ENCODE measurements around the gene DIPK1B. TPM values are rescaled to one million over a fixed set of nuclear protein-coding genes. Genes with fewer than 3 reads are reported as not detected.
A peak's percentile ranks its signal among the peaks of the same experiment; 100 is the strongest.

Gene DIPK1B
- total RNA-seq, 1 donor, result 0.45 TPM

GRCh38 chr9:136729144-136729543 is 16.8 kb downstream of the DIPK1B start:
- DNase-seq (ENCODE audit: low read depth), result no peak
- peak overlapping the region; percentile 98 for H3K4me3 ChIP-seq (ENCODE audit: low read depth, low read length)
- TF ChIP-seq CTCF (IDR thresholded peaks at IDR 0.05; ENCODE audit: insufficient read depth, low read length), result no peak

- H3K4me3 ChIP-seq (ENCODE audit: low read depth, low read length), result no peak overlapping the region
- DNase-seq (ENCODE audit: low read depth), result no peak
- no peak for TF ChIP-seq CTCF (IDR thresholded peaks at IDR 0.05; ENCODE audit: insufficient read depth, low read length)
These were observed 17.6 kb downstream of the DIPK1B start for GRCh38 chr9:136729926-136730325.

- H3K4me3 ChIP-seq (ENCODE audit: low read depth, low read length), result no peak overlapping the region
These were observed 20.2 kb downstream of the DIPK1B start for GRCh38 chr9:136732444-136733178.

GRCh38 chr9:136733611-136734010 is 21.2 kb downstream of the DIPK1B start:
- TF ChIP-seq CTCF (IDR thresholded peaks at IDR 0.05; ENCODE audit: insufficient read depth, low read length), result no peak
- no peak for DNase-seq (ENCODE audit: low read depth)
- no peak overlapping the region for H3K4me3 ChIP-seq (ENCODE audit: low read depth, low read length)

More at GRCh38 chr9:136732444-136733178, 20.2 kb downstream of the DIPK1B start:
- no peak for DNase-seq (ENCODE audit: low read depth)
- no peak for TF ChIP-seq CTCF (IDR thresholded peaks at IDR 0.05; ENCODE audit: insufficient read depth, low read length)

GRCh38 chr9:136734837-136735496 is 22.6 kb downstream of the DIPK1B start:
- no peak for TF ChIP-seq CTCF (IDR thresholded peaks at IDR 0.05; ENCODE audit: insufficient read depth, low read length)
- DNase-seq (ENCODE audit: low read depth), result no peak
- H3K4me3 ChIP-seq (ENCODE audit: low read depth, low read length), result no peak overlapping the region

- no peak for TF ChIP-seq CTCF (IDR thresholded peaks at IDR 0.05; ENCODE audit: insufficient read depth, low read length)
- no peak for DNase-seq (ENCODE audit: low read depth)
- H3K4me3 ChIP-seq (ENCODE audit: low read depth, low read length), result no peak overlapping the region
These were observed 23.6 kb downstream of the DIPK1B start for GRCh38 chr9:136735812-136736480.

Data from fibroblast of the aortic adventitia (primary cell).